NK-92 treated with Interleukin-12 subunit alpha and Interleukin-12 subunit beta, amount 100 ng/mL, for 24 hours (cell line): ENCODE results near the gene KLHL6.
"Not testable (repeated sequence)": the region's sequence is repeated elsewhere in the genome, so short reads cannot be mapped to it uniquely, and the experiment has no call there.

Experiments
- DNase-seq: peaks from one replicate; lab custom pipeline; 2025; lab: John Stamatoyannopoulos, UW

The KLHL6 gene

DNA sequence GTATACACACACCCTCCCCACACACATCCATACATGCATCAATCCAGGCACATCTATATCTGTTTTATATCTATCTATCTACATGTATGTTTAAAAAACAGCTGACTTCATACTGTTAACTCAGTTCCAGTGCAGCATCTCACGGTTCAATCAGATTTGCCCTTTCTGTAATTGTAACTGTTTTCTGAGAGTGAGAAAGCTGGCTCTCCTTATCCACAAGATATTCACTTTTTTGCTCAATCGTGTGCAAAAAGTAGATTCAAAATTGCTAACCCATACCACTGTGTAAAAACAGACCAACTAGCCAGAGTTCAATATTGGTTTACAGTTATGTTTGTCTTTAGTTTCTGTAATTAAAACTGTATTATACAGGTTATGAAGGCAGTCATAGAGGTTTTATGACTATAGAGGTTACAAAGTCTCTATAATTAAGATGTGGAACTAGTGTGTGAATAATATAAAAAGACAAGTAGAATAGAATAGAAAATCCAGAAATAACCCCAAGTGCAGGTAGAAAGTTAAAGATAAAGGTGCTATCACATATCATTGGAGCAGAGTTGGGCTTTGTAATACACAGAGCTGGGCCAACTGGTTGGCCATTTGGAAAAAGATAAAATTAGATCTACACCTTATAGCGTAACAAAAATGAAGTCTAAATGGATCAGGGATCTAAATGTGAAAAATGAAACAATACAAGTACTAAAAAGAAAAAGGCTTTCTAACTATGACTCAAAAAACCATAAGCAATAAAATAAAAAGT lies 107.0 kb downstream of the KLHL6 start:
- no peak for DNase-seq

DNA sequence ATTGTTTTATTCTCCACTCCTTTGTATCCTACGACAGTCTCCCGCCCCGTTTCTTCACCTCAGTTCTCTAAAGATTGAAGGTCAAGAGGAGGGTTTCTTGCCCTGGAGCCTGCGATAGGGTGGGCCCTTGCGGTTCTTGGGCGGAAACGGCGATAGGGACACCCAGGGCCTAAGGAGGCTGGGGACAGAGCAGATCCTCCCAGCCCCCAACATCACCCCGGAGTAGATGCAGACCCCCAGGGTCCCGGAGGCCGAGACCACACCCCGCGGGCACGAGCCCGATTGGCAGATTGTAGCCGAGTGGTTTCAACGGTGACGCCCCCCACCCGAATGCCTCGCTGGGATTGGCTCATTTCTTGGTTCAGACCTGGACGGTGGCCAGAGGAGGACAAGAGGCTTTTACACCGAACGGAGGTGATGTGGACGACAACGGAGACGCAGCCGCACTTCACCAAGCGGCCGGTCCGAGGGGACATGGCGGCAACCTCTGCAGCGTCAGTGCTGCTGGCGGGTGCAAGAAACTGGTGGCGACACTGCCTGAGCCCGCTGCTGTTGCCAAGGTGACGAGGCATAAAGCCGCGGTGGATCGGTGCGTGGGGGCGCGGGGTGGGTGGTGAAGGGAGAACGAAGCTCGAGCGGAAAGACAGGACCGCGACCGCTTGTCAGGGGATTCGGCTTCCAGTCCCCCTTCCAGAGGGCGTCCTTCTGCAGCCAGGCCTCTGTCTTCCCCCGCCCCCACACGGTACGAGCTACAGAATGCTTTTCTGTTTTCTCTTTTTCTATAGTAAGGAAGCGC lies 108.1 kb downstream of the KLHL6 start:
- DNase-seq = peak; percentile 86

DNA sequence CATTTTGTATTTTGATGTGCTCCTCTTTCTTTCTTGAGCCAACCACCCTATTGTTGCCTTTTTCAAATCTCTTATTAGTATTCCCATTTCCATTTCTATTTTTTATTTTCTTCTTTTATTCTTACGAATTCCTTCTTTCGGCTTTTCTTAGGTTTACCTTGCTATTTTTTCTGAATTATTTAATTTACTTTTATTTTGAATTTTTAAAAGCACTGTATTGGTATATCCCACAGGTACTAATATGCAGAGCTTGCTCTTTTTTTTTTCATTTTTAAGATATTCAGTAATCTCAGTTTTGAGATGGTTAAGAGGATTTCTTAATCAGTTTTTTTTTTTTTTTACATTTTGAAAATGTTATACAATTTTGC lies 108.7 kb downstream of the KLHL6 start:
- no peak for DNase-seq

DNA sequence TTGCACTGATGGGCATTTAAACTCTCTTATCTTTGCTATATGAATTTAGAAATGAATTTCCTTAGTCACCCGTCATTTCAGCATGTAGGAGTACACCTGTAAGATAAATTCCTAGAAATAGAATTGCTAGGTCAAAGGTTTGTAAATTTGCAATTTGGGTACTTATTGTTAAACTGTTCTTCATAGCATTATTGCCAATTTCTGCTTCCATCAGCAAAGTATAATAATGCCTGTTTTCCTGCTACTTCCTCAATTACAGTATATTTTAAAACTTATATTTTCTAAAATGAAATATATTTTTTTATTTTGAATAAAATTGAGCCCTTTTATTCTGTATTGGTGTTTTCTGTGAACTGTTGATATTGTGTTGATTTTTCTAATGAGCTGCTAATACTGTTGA lies 110.8 kb downstream of the KLHL6 start:
- DNase-seq = no peak

DNA sequence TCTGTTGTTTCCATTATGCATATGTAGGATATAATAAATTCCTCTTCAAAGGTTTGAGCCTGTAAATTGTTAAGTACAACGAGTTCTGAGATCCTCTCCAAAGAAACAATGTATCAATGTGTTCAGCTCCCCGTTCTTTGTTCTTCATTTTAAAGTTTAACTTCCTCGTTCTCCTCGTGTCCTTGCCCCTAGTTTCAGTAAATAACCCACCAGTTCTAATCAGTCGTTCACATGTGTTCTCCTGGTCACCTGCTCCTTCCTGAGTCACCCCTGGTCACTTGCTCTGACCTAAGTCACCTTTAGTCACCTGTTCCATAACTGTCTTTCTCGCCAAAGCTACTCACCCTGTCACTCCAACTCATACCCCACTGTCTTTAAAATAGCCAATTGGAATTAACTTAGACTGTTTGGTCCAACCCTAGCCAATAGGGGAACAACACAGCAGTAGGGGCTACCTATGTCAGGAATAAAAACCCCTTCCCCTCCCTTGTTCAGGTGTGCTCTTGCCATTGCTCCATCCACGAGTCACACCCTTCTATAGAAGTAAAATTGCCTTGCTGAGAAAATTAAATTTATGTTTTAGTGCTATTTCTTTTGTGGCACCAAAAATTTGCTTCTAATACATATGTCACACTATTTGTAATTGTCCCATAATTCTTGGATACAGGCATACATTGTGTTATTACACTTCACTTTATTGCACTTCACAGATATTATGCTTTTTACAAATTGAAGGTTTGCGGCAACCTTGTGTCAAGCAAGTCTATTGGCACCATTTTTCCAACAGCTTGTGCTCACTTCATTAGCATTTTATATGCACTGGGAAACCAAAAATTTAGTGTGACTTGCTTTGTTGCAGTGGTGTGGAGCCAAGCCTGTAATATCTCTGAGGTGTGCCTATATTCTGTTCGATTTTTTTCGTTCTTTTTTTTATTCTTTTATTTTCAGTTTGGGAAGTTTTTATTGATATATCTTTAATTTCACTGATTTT lies 111.8 kb downstream of the KLHL6 start:
- no peak for DNase-seq

DNA sequence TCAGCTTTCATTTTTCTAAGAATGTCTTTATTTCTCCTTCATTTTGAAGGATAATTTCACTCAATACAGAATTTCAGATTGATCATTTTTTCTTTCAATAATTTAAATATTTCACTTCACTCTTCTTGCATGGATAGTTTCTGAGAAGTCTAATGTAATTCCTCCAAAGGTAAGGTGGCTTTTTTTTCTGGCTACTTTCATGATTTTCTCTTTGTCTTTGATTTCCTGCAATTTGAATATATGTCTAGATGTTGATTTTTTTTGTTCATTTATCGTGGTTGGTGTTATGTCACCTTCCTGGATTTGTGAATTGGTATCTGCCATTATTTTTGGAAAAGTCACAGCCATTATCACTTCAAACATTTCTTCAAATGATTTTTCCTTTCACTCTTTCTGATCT lies 112.5 kb downstream of the KLHL6 start:
- DNase-seq = no peak

DNA sequence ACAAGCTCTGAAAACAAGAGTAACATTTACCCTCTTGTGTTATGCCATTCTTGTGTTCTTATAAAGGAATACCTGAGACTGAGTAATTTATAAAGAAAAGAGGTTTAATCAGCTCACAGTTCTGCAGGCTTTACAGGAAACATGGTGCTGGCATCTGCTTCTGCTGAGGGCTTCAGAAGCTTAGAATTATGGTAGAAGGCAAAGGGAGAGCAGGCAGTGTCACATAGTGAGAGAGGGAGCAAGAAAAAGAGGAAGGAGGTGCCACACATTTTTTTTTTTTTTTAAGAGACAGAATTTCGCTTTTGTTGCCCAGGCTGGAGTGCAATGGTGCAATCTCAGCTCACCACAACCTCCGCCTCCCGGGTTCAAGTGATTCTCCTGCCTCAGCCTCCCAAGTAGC lies 115.0 kb downstream of the KLHL6 start:
- not testable (repeated sequence) for DNase-seq

DNA sequence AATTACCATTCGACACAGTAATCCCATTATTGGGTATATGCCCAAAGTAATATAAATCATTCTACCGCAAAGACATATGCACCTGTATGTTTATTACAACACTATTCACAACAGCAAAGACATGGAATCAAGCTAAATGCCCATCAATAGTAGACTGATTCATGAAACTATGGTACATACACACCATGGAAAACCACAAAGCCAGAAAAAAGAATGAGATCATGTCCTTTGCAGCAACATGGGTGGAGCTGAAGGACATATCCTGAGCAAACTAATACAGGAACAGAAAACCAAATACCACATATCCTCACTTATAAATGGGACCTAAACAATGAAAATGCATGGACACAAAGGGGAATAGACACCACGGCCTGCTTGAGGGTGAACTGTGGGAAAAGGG lies 116.0 kb downstream of the KLHL6 start:
- DNase-seq = no peak

DNA sequence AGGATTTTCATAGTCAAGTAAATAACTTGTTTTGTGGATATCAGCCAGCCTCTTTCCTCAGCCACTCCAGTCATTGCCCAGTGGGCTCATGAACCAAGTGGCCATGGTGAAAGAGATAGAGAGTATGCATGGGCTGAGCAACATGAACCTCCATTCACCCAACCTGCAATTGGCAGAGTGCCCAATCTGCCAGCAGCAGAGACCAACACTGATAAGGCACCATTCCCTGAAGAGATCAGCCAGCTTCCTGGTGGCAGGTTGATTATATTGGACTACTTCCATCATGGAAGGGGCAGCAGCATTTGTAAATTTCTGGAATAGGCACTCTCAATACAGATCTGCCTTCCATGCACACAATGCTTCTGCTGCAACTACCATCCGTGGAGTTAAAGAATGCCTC lies 116.8 kb downstream of the KLHL6 start:
- no peak for DNase-seq

DNA sequence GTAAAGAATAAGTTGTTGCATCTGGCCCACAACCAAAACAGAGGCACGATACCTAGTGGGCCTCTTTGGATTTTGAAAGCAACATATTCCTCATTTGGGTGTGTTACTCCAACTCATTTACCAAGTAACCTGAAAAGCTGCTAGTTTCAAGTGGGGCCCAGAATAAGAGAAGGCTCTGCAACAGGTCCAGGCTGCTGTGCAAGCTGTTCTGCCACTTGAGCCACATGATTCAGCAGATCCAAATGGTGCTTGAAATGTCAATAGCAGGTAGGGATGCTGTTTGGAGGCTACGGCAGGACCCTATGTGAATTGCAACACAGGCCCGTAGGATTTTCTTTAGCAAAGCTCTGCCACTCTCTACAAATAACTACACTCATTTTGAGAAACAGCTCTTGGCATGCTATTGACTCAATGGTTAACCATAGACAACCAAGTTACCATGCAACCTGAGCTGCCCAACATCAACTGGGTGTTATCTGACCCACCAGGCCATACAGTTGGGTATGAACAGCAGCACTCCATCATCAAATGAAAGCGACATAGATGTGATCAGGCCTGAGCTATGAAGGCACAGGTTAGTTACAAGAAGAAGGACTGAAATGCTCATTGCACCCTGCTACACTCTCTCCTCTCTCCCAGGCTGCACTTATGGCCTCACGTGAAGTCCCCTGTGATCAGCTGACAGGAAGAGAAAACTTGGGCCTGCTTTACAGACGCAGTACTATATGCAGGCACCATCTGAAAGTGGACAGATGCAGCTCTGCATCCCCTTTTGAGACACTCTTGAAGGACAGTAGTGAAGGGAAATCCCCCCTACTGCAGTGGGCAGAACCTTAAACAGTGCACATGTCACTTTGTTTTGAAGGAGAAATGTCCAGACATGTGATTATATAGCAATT lies 117.6 kb downstream of the KLHL6 start:
- no peak for DNase-seq
